ENCODE results near the gene BICDL2.
"Not testable (repeated sequence)": the region's sequence is repeated elsewhere in the genome, so short reads cannot be mapped to it uniquely, and the experiment has no call there.

DNA sequence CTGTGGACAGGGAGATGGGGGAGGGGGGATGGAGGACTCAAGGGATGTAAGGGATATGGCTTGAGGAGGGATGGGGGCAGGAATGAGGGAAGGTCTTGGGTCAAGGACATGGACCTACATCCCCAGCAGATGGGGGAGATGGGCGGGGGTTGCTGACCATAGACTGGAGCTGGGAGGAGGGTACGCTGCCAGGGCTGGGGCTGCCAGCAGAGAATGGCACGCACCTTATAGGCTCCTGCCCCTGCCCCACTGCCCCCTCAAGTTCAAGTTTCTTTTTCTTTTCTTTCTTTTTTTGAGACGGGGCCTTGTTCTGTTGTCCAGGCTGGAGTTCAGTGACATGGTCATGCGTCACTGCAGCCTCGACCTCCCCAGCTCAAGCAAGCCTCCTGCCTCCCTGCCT, 39.2 kb upstream of the BICDL2 start:
- TF ChIP-seq, protein P1, sequence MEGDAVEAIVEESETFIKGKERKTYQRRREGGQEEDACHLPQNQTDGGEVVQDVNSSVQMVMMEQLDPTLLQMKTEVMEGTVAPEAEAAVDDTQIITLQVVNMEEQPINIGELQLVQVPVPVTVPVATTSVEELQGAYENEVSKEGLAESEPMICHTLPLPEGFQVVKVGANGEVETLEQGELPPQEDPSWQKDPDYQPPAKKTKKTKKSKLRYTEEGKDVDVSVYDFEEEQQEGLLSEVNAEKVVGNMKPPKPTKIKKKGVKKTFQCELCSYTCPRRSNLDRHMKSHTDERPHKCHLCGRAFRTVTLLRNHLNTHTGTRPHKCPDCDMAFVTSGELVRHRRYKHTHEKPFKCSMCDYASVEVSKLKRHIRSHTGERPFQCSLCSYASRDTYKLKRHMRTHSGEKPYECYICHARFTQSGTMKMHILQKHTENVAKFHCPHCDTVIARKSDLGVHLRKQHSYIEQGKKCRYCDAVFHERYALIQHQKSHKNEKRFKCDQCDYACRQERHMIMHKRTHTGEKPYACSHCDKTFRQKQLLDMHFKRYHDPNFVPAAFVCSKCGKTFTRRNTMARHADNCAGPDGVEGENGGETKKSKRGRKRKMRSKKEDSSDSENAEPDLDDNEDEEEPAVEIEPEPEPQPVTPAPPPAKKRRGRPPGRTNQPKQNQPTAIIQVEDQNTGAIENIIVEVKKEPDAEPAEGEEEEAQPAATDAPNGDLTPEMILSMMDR (conservative IDR thresholded peaks at IDR 0.05 in 1 of 2, IDR thresholded peaks at IDR 0.05 in 1 of 2; ENCODE audit: low read depth in 1 of 2, low read length in 2 of 2), result not testable (repeated sequence)
- not testable (repeated sequence) for TF ChIP-seq EZH2 (IDR thresholded peaks at IDR 0.05; ENCODE audit: low read length, missing control alignments)

All from fibroblast of lung (primary cell).